Endodermal cell (in vitro differentiated cells): Measurements from ENCODE around the gene MPEG1. TPM values are rescaled to one million over a fixed set of nuclear protein-coding genes. Genes with fewer than 3 reads are reported as not detected.

Experiments
- DNase-seq: peaks from one replicate; pipeline ENCODE4 v3.0.0-alpha.2; 2017
- H3K27ac ChIP-seq: 2 replicates; pipeline ENCODE4 v1.5.1; 2013; ENCODE audit warnings: mild to moderate bottlenecking, low read depth, low read length, moderate library complexity
- H3K27me3 ChIP-seq: 2 replicates; pipeline ENCODE4 v1.6.1; 2013; ENCODE audit warnings: mild to moderate bottlenecking, low read length, moderate library complexity; ENCODE audit not compliant: insufficient read depth, control insufficient read depth, poor library complexity, severe bottlenecking
- H3K36me3 ChIP-seq: 2 replicates; pipeline ENCODE4 v1.7.0; 2013; ENCODE audit warnings: mild to moderate bottlenecking, low read length, moderate library complexity; ENCODE audit not compliant: control insufficient read depth, insufficient read depth
- H3K4me1 ChIP-seq: one replicate; pipeline ENCODE4 v1.7.0; 2013; ENCODE audit warnings: low read length; ENCODE audit not compliant: control insufficient read depth, insufficient read depth
- H3K4me3 ChIP-seq: 2 replicates; pipeline ENCODE4 v1.5.1; 2013; ENCODE audit warnings: mild to moderate bottlenecking, low read length, moderate library complexity
- H3K9ac ChIP-seq: 2 replicates; pipeline ENCODE4 v1.6.1; 2013; ENCODE audit warnings: mild to moderate bottlenecking, low read length, moderate library complexity; ENCODE audit not compliant: poor library complexity, severe bottlenecking; ENCODE audit errors: extremely low read depth
- H3K9me3 ChIP-seq: 2 replicates; pipeline ENCODE4 v1.6.1; 2013; ENCODE audit warnings: mild to moderate bottlenecking, low read length, moderate library complexity; ENCODE audit not compliant: control insufficient read depth
- H3K27ac Mint-ChIP-seq: 2 replicates; pipeline ENCODE4 v1.8.0; 2020; ENCODE audit warnings: mixed read lengths
- H3K27me3 Mint-ChIP-seq: 2 replicates; pipeline ENCODE4 v1.8.0; 2021; ENCODE audit warnings: mild to moderate bottlenecking, mixed read lengths; ENCODE audit not compliant: insufficient read depth
- H3K36me3 Mint-ChIP-seq: 2 replicates; pipeline ENCODE4 v1.8.0; 2020; ENCODE audit warnings: low read depth, mixed read lengths
- H3K4me1 Mint-ChIP-seq: 2 replicates; pipeline ENCODE4 v1.8.0; 2020; ENCODE audit warnings: mixed read lengths
- H3K4me3 Mint-ChIP-seq: 2 replicates; pipeline ENCODE4 v1.8.0; 2020; ENCODE audit warnings: mild to moderate bottlenecking, moderate library complexity, mixed read lengths
- H3K9me3 Mint-ChIP-seq: 2 replicates; pipeline ENCODE4 v1.8.0; 2020; ENCODE audit warnings: mild to moderate bottlenecking, mixed read lengths
- CTCF ChIP-seq: fragments of 200-600 bp; sonication (generic); conservative IDR thresholded peaks from 2 replicates; pipeline ENCODE4 v1.5.0; 2021; ENCODE audit warnings: antibody characterized with exemption, mild to moderate bottlenecking
- WGBS, 2 experiments: methylation state at CpG; one replicate each; pipeline versions ENCODE4 v1.1.5 to v1.1.7; 2013; ENCODE audit warnings: missing lambda C conversion rate in 2 of 2, mixed read lengths in 1 of 2; ENCODE audit not compliant: insufficient coverage in 1 of 2, insufficient read length in 1 of 2; 5-methylcytosine and 5-hydroxymethylcytosine counted together
- total RNA-seq, 2 donors: library from RNA; stranded (reverse); fragmentation: NEBNext Ultra II Directional in 1 of 2; extraction: Animal tissue kit (Norgen Biotek cat#: 25700) in 1 of 2; gene quantifications; 2 replicates in 1 of 2; 3 replicates in 1 of 2; pipeline ENCODE4 v1.2.1, GENCODE V29; 2021

MPEG1 gene
- total RNA-seq, 2 donors from 2014 or later = not detected

- peaks cover 7% of the 10 kb centered on the region for H3K9me3 Mint-ChIP-seq
- Histone ChIP-seq H3K9ac (no peak overlapping the region), H3K27me3 (no peaks in the 10 kb centered on the region), H3K36me3 (no peaks in the 10 kb centered on the region), H3K27ac (no peak overlapping the region), H3K4me1 (no peaks in the 10 kb centered on the region), H3K4me3 (no peak overlapping the region), H3K9me3 (no peaks in the 10 kb centered on the region)
- peaks cover 2% of the 10 kb centered on the region for H3K27me3 Mint-ChIP-seq
- 89 to 91% methylated on average over 7 of the region's 7 CpGs for WGBS, 2 experiments
- peaks cover 3% of the 10 kb centered on the region for H3K4me1 Mint-ChIP-seq
- no peak overlapping the region for H3K27ac Mint-ChIP-seq
- no peak for DNase-seq
- no peak overlapping the region for H3K4me3 Mint-ChIP-seq
- no peak for TF ChIP-seq CTCF
- H3K36me3 Mint-ChIP-seq = no peaks in the 10 kb centered on the region
Measured at GRCh38 chr11:59249535-59249934, 36.8 kb upstream of the MPEG1 start.

GRCh38 chr11:59247531-59248227 is 35.0 kb upstream of the MPEG1 start:
- Mint-ChIP-seq H3K27me3 (peaks cover 2% of the 10 kb centered on the region), H3K9me3 (peaks cover 18% of the 10 kb centered on the region), H3K27ac (no peak overlapping the region), H3K4me1 (no peaks in the 10 kb centered on the region), H3K36me3 (no peaks in the 10 kb centered on the region), H3K4me3 (no peak overlapping the region)
- H3K27ac ChIP-seq = no peak overlapping the region
- H3K9ac ChIP-seq = no peak overlapping the region
- H3K27me3 ChIP-seq = no peaks in the 10 kb centered on the region
- H3K4me1 ChIP-seq = no peaks in the 10 kb centered on the region
- DNase-seq = no peak
- H3K36me3 ChIP-seq = no peaks in the 10 kb centered on the region
- H3K9me3 ChIP-seq = no peaks in the 10 kb centered on the region
- no peak for TF ChIP-seq CTCF
- no peak overlapping the region for H3K4me3 ChIP-seq
- WGBS, 2 experiments = 66% methylated on average over 2 of the region's 2 CpGs; no CpG with 5 or more reads in 1 of the 2 experiments

GRCh38 chr11:59243633-59244032 is 30.9 kb upstream of the MPEG1 start:
- no peak overlapping the region for H3K27ac Mint-ChIP-seq
- 80 to 91% methylated on average over 1 of the region's 1 CpG for WGBS, 2 experiments

More at GRCh38 chr11:59243633-59244032, 30.9 kb upstream of the MPEG1 start:
- Histone ChIP-seq H3K9me3 (peaks cover 30% of the 10 kb centered on the region), H3K36me3 (no peaks in the 10 kb centered on the region), H3K27me3 (no peaks in the 10 kb centered on the region), H3K27ac (no peak overlapping the region), H3K4me1 (no peaks in the 10 kb centered on the region), H3K9ac (no peak overlapping the region), H3K4me3 (no peak overlapping the region)
- no peaks in the 10 kb centered on the region for H3K27me3 Mint-ChIP-seq
- TF ChIP-seq CTCF = no peak
- no peaks in the 10 kb centered on the region for H3K4me1 Mint-ChIP-seq
- H3K36me3 Mint-ChIP-seq = no peaks in the 10 kb centered on the region
- H3K4me3 Mint-ChIP-seq = no peak overlapping the region
- peaks cover 39% of the 10 kb centered on the region for H3K9me3 Mint-ChIP-seq
- DNase-seq = no peak
